ENCODE measurements around the gene KDM6B. TPM values are rescaled to one million over a fixed set of nuclear protein-coding genes. Genes with fewer than 3 reads are reported as not detected.

The KDM6B gene
- total RNA-seq, 2 experiments from 2014 or later = 49.2 to 53.8 TPM

DNA sequence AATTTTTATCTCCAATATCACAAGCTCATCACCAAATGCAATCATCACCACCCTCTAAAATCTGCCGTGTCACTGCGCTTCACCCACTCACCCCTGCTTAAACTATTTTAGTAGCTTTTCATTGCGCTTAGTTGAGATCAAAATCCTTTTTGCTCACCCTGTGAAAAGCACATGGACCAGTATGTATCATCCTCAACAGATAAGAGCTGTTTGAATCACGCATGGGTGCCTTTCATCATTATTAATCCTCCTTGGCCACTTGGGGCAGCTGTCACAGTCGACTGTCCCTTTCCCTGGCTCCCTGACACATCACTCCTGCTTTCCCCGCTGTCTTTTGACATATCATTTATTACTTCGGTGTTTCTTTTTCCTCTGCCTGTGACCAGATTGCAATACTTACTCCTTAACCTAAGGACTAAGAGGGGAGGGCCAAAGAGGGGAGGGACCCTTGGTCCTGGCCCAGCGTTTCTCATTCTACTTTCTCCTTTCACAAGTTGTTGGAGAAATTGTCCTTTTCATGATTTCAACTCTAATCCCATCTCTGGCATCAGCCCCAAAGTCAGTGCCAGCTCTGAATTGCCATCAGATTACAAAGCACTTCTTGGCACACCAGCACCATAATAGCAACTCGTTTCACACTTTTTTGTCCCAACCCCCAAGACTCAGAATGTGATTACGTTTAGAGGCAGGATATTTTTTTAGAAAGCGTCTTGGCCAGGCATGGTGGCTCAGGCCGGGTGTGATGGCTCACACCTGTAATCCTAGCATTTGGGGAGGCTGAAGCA is 8.6 kb upstream of the KDM6B start:
- peaks cover 2% of the 10 kb centered on the region for H3K27me3 Mint-ChIP-seq
- intact Hi-C loops (cut with micrococcal nuclease) = no loop called here
- TF ChIP-seq, protein P1, sequence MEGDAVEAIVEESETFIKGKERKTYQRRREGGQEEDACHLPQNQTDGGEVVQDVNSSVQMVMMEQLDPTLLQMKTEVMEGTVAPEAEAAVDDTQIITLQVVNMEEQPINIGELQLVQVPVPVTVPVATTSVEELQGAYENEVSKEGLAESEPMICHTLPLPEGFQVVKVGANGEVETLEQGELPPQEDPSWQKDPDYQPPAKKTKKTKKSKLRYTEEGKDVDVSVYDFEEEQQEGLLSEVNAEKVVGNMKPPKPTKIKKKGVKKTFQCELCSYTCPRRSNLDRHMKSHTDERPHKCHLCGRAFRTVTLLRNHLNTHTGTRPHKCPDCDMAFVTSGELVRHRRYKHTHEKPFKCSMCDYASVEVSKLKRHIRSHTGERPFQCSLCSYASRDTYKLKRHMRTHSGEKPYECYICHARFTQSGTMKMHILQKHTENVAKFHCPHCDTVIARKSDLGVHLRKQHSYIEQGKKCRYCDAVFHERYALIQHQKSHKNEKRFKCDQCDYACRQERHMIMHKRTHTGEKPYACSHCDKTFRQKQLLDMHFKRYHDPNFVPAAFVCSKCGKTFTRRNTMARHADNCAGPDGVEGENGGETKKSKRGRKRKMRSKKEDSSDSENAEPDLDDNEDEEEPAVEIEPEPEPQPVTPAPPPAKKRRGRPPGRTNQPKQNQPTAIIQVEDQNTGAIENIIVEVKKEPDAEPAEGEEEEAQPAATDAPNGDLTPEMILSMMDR (IDR thresholded peaks at IDR 0.05) = peak; percentile 29
- POLR2A ChIA-PET = interaction anchor here (1.0 to 1.5 kb wide), 2 partner anchors 9 to 12 kb away, joined by 3 to 5 read pairs; partner anchors contain the start of gene KDM6B
- CTCF ChIA-PET = interaction anchor here (0.7 to 4.5 kb wide), 14 partner anchors 9 to 249 kb away, joined by 3 to 50 read pairs (median 3); partner anchors contain the start of gene KDM6B
- no peak overlapping the region for H3K27ac Mint-ChIP-seq
- ATAC-seq (peak; percentile 20), DNase-seq (no peak)
- peaks cover 2% of the 10 kb centered on the region for H3K4me1 Mint-ChIP-seq (ENCODE audit: low read depth)
- no peaks in the 10 kb centered on the region for H3K36me3 Mint-ChIP-seq (ENCODE audit: low read depth)
- H3K4me3 Mint-ChIP-seq = no peak overlapping the region
- no peaks in the 10 kb centered on the region for H3K9me3 Mint-ChIP-seq

DNA sequence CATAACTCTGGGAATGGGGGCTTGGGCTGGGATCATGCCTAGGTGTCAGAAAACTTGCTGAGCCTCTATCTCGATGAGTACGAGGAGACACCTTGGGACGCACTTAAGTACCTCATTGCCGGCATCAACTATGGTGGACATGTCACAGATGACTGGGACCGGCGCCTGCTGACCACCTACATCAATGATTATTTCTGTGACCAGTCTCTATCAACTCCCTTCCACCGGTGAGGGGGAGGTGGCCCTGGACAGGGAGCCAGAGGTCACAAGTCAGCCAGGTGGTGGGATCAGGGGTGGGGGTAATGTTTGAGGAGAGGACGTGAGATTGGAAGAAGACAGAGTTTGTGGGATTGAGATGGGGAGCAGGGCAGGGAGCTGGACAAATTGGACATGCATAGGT is 3.4 kb upstream of the KDM6B start:
- ChIA-PET CTCF (interaction anchor here (0.8 to 1.6 kb wide), 3 partner anchors 8 to 160 kb away, joined by 3 to 6 read pairs (median 5); partner anchors contain the start of gene NAA38), POLR2A (no interaction called here)
- H3K36me3 Mint-ChIP-seq (ENCODE audit: low read depth) = no peaks in the 10 kb centered on the region
- H3K9me3 Mint-ChIP-seq = no peaks in the 10 kb centered on the region
- ATAC-seq (no peak), DNase-seq (no peak)
- H3K4me1 Mint-ChIP-seq (ENCODE audit: low read depth) = peaks cover 7% of the 10 kb centered on the region
- no peaks in the 10 kb centered on the region for H3K27me3 Mint-ChIP-seq
- H3K4me3 Mint-ChIP-seq = no peak overlapping the region
- intact Hi-C loops (cut with micrococcal nuclease) = no loop called here
- TF ChIP-seq, protein P1 (IDR thresholded peaks at IDR 0.05) = no peak
- H3K27ac Mint-ChIP-seq = no peak overlapping the region

DNA sequence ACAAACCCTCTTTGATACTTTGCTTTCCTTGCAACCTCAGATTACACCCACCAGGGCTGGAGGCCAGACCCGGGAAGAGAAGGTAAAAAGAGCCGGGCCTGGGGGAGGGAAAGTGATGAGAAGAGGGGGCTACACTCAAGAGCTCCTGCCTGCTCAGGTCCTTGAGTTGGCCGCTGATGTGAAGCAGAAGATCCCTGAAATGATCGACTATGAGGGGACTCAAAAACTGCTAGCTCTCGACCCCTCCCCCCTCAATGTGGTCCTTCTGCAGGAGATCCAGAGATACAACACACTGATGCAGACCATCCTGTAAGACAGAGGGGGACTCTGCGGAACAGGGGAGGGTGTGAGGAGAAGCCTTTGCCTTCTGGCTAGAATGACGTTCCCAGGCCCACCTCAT is 2.8 kb upstream of the KDM6B start:
- Mint-ChIP-seq H3K4me1 (ENCODE audit: low read depth) (peaks cover 7% of the 10 kb centered on the region), H3K27ac (no peak overlapping the region), H3K4me3 (no peak overlapping the region), H3K9me3 (no peaks in the 10 kb centered on the region), H3K36me3 (ENCODE audit: low read depth) (no peaks in the 10 kb centered on the region), H3K27me3 (no peaks in the 10 kb centered on the region)
- DNase-seq (no peak), ATAC-seq (no peak)
- ChIA-PET POLR2A (no interaction called here), CTCF (interaction anchor here (0.8 to 5.5 kb wide), 4 partner anchors 8 to 159 kb away, joined by 3 to 49 read pairs (median 6); partner anchors contain the start of gene NAA38)
- intact Hi-C loops (cut with micrococcal nuclease) = no loop called here
- TF ChIP-seq, protein P1 (IDR thresholded peaks at IDR 0.05) = no peak

DNA sequence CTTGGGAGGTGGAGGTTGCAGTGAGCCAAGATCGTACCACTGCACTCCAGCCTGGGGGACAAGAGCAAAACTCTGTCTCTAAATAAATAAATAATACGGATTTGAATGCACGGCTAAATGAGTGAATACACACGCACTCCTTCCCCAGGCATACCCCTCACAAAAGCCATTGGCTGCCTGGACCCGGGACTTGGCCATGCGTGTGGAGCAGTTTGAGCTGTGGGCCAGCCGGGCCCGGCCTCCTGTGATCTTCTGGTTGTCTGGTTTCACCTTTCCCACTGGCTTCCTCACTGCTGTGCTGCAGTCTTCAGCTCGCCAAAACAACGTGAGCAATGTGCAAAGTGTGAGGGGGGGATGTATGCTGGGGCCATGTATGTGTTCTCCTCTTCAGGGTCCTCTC is 1.6 kb upstream of the KDM6B start:
- CTCF ChIA-PET = interaction anchor here (0.8 to 6.2 kb wide), 10 partner anchors 8 to 241 kb away, joined by 3 to 50 read pairs (median 8); partner anchors contain the start of gene NAA38
- ATAC-seq (no peak), DNase-seq (no peak)
- Mint-ChIP-seq H3K27me3 (no peaks in the 10 kb centered on the region), H3K4me1 (ENCODE audit: low read depth) (peaks cover 17% of the 10 kb centered on the region), H3K27ac (no peak overlapping the region), H3K9me3 (no peaks in the 10 kb centered on the region), H3K4me3 (no peak overlapping the region), H3K36me3 (ENCODE audit: low read depth) (no peaks in the 10 kb centered on the region)
- intact Hi-C loops (cut with micrococcal nuclease) = no loop called here
- TF ChIP-seq, protein P1 (IDR thresholded peaks at IDR 0.05) = no peak
- POLR2A ChIA-PET = interaction anchor here (0.7 to 7.2 kb wide), 2 partner anchors 10 to 16 kb away, joined by 4 to 74 read pairs; no protein-coding TSS in a partner anchor
